Measurements from ENCODE around the gene PREB. TPM values are rescaled to one million over a fixed set of nuclear protein-coding genes. Genes with fewer than 3 reads are reported as not detected.

The PREB gene
- total and polyA plus RNA-seq, 2 of the 13 experiments (the other 11 are each of a cell fraction or from before 2014, with no cell fraction given), result 112 to 192 TPM

GRCh38 chr2:27152102-27152795 lies 17.8 kb upstream of the PREB start (continued):
- TF ChIP-seq, protein P1, sequence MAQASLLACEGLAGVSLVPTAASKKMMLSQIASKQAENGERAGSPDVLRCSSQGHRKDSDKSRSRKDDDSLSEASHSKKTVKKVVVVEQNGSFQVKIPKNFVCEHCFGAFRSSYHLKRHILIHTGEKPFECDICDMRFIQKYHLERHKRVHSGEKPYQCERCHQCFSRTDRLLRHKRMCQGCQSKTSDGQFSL (CRISPR knock-in tag; IDR thresholded peaks at IDR 0.05), result no peak
- TF ChIP-seq HNRNPK (IDR thresholded peaks at IDR 0.05; ENCODE audit: low read depth, low read length, poor library complexity, severe bottlenecking), result no peak
- no peak for TF ChIP-seq ZFP36 (IDR thresholded peaks at IDR 0.05; ENCODE audit: borderline replicate concordance, low read depth, low read length, partially characterized antibody)
- TF ChIP-seq, protein P2, sequence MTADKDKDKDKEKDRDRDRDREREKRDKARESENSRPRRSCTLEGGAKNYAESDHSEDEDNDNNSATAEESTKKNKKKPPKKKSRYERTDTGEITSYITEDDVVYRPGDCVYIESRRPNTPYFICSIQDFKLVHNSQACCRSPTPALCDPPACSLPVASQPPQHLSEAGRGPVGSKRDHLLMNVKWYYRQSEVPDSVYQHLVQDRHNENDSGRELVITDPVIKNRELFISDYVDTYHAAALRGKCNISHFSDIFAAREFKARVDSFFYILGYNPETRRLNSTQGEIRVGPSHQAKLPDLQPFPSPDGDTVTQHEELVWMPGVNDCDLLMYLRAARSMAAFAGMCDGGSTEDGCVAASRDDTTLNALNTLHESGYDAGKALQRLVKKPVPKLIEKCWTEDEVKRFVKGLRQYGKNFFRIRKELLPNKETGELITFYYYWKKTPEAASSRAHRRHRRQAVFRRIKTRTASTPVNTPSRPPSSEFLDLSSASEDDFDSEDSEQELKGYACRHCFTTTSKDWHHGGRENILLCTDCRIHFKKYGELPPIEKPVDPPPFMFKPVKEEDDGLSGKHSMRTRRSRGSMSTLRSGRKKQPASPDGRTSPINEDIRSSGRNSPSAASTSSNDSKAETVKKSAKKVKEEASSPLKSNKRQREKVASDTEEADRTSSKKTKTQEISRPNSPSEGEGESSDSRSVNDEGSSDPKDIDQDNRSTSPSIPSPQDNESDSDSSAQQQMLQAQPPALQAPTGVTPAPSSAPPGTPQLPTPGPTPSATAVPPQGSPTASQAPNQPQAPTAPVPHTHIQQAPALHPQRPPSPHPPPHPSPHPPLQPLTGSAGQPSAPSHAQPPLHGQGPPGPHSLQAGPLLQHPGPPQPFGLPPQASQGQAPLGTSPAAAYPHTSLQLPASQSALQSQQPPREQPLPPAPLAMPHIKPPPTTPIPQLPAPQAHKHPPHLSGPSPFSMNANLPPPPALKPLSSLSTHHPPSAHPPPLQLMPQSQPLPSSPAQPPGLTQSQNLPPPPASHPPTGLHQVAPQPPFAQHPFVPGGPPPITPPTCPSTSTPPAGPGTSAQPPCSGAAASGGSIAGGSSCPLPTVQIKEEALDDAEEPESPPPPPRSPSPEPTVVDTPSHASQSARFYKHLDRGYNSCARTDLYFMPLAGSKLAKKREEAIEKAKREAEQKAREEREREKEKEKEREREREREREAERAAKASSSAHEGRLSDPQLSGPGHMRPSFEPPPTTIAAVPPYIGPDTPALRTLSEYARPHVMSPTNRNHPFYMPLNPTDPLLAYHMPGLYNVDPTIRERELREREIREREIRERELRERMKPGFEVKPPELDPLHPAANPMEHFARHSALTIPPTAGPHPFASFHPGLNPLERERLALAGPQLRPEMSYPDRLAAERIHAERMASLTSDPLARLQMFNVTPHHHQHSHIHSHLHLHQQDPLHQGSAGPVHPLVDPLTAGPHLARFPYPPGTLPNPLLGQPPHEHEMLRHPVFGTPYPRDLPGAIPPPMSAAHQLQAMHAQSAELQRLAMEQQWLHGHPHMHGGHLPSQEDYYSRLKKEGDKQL (CRISPR knock-in tag; IDR thresholded peaks at IDR 0.05; ENCODE audit: low read depth), result no peak
- TF ChIP-seq ZFX (CRISPR knock-in tag; IDR thresholded peaks at IDR 0.05; ENCODE audit: low read depth), result 0 out of 2 replicates have a peak, but pooled peaks have one; percentile 34
- TF ChIP-seq ZBTB8A (CRISPR knock-in tag; IDR thresholded peaks at IDR 0.05; ENCODE audit: borderline replicate concordance, low read depth), result no peak
- 0 out of 3 replicates have a peak, but pooled peaks have one; percentile 15 for TF ChIP-seq MXI1 (IDR thresholded peaks at IDR 0.05; ENCODE audit: borderline replicate concordance, low read depth, low read length)
- no peak for TF ChIP-seq ZBTB7A (CRISPR knock-in tag; IDR thresholded peaks at IDR 0.05)
- no peak for TF ChIP-seq ZBTB42 (CRISPR knock-in tag; IDR thresholded peaks at IDR 0.05)
- no peak for TF ChIP-seq PAF1 (CRISPR knock-in tag; IDR thresholded peaks at IDR 0.05)
- 0 out of 2 replicates have a peak, but pooled peaks have one; percentile 38 for TF ChIP-seq ZNF766 (CRISPR knock-in tag; IDR thresholded peaks at IDR 0.05; ENCODE audit: borderline replicate concordance)
- TF ChIP-seq MTERF4 (CRISPR knock-in tag; IDR thresholded peaks at IDR 0.05), result no peak
- TF ChIP-seq, protein P3, sequence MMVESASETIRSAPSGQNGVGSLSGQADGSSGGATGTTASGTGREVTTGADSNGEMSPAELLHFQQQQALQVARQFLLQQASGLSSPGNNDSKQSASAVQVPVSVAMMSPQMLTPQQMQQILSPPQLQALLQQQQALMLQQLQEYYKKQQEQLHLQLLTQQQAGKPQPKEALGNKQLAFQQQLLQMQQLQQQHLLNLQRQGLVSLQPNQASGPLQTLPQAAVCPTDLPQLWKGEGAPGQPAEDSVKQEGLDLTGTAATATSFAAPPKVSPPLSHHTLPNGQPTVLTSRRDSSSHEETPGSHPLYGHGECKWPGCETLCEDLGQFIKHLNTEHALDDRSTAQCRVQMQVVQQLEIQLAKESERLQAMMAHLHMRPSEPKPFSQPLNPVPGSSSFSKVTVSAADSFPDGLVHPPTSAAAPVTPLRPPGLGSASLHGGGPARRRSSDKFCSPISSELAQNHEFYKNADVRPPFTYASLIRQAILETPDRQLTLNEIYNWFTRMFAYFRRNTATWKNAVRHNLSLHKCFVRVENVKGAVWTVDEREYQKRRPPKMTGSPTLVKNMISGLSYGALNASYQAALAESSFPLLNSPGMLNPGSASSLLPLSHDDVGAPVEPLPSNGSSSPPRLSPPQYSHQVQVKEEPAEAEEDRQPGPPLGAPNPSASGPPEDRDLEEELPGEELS (CRISPR knock-in tag; IDR thresholded peaks at IDR 0.05), result no peak
- no peak for TF ChIP-seq PRPF4 (IDR thresholded peaks at IDR 0.05; ENCODE audit: low read depth, low read length, poor library complexity, severe bottlenecking)
- TF ChIP-seq ZNF343 (CRISPR knock-in tag; IDR thresholded peaks at IDR 0.05), result no peak
- no peak for TF ChIP-seq ZNF782 (CRISPR knock-in tag; IDR thresholded peaks at IDR 0.05; ENCODE audit: borderline replicate concordance)
- TF ChIP-seq ZNF670 (CRISPR knock-in tag; IDR thresholded peaks at IDR 0.05; ENCODE audit: borderline replicate concordance), result no peak
- no peak; the same call in 1 of the 2 replicates for TF ChIP-seq ZNF616 (CRISPR knock-in tag; IDR thresholded peaks at IDR 0.05; ENCODE audit: low read depth)
- 0 out of 2 replicates have a peak, but pooled peaks have one; percentile 20 for TF ChIP-seq GABPB1 (CRISPR knock-in tag; IDR thresholded peaks at IDR 0.05)
- TF ChIP-seq ZNF773 (CRISPR knock-in tag; IDR thresholded peaks at IDR 0.05; ENCODE audit: borderline replicate concordance), result no peak

Data from HepG2 (cell line).